ENCODE results near the gene ADAMTS12.
"Not testable (repeated sequence)": the region's sequence is repeated elsewhere in the genome, so short reads cannot be mapped to it uniquely, and the experiment has no call there.

The ADAMTS12 gene

GRCh38 chr5:33891446-33891787, 373 bp downstream of the ADAMTS12 start:
- in situ Hi-C loops (cut with HindIII; ENCODE audit: low pct_unique_long_range_greater_than_20kb, low sequenced_read_pairs), result no loop called here
- no peak for TF ChIP-seq JUND (IDR thresholded peaks at IDR 0.05; ENCODE audit: low read depth)
- no peak for DNase-seq (ENCODE audit: low read depth in 1 of 2, low spot score in 1 of 2)

DNA sequence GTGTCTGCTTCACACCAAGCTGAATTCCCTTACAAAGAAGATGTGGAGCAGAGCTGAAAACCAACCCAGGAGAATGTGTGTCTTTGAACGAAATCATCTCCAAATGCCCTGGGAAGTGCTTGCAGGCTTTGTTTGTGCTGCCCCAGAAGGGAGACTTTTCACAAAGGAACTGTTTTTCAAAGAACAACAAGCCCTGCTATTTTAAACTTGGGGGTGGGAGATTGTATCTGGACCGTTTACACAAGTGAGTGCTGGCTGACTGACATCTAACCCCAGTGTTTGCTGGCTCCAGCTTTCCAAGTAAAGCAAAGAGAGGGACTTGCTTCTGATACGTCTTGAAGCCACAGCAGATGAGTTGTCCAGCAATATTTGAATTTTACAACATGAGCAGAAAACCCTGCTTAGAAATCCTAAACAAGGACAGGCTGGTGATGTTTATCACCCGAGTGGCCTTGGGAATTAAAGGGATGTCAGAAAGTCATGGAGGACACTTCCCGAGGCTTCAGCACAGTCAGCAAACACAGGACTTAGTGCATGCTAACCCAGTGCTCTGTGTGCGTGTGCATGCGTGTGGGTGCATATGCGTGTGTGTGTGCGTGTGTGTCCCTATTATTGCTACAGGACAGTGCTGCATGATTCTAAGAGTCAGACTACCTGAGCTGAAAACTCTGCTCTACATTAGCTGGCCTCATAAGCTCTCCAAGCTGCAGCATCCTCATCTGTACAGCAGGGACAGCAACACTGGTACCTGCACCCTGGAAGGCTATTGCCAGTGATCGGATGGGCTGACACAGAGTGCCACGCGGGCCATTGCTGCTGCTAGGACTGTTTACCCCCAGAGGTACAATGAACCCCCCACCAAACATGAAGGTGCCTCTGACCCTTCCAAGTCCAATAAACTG, 1.4 kb downstream of the ADAMTS12 start:
- TF ChIP-seq JUND (IDR thresholded peaks at IDR 0.05; ENCODE audit: low read depth), result no peak
- in situ Hi-C loops (cut with HindIII; ENCODE audit: low pct_unique_long_range_greater_than_20kb, low sequenced_read_pairs), result no loop called here
- peak; percentile 26 to 62 for DNase-seq (ENCODE audit: low read depth in 1 of 2, low spot score in 1 of 2)

GRCh38 chr5:33888587-33888986, 3.2 kb downstream of the ADAMTS12 start:
- TF ChIP-seq JUND (IDR thresholded peaks at IDR 0.05; ENCODE audit: low read depth), result no peak
- DNase-seq (ENCODE audit: low read depth in 1 of 2, low spot score in 1 of 2), result no peak
- in situ Hi-C loops (cut with HindIII; ENCODE audit: low pct_unique_long_range_greater_than_20kb, low sequenced_read_pairs), result no loop called here

DNA sequence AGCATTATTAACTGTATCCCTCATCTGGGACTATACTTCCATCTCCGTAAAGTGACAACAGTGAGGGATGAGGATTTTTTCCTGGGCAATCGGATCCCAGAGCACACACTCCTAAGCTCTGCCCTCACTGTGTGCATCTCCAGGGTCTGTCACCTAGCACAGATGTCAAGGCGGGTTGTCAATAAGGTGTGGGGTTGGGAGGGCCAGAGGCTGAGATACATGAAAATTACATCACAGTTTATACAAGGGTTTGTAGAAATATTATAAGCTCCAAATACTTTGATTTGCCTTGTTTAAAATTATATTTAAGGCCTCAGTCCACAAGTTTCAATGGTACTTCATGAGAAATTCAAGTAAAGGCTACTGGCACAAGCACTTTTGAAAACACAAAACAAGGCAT, 4.5 kb downstream of the ADAMTS12 start:
- no peak for DNase-seq (ENCODE audit: low read depth in 1 of 2, low spot score in 1 of 2)
- no peak for TF ChIP-seq JUND (IDR thresholded peaks at IDR 0.05; ENCODE audit: low read depth)
- in situ Hi-C loops (cut with HindIII; ENCODE audit: low pct_unique_long_range_greater_than_20kb, low sequenced_read_pairs), result no loop called here

DNA sequence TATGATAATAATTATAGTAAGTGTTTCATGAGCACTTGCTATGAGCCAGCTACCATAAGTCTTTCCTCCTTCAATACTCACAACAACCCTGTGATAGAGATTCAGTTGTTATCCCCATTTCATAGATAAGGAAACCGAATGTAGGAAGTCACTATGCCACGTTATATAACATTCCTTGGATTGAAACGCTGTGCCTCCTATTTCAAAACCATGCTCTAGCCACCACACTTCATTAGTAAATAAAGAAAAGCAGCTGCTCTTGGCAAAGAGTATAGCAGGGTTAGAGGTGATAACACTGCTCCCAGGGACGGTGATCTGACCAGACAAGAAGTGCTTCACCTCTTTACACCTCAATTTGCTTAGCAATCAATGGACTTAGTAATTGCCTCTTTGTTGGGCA, 5.5 kb downstream of the ADAMTS12 start:
- in situ Hi-C loops (cut with HindIII; ENCODE audit: low pct_unique_long_range_greater_than_20kb, low sequenced_read_pairs), result no loop called here
- no peak for TF ChIP-seq JUND (IDR thresholded peaks at IDR 0.05; ENCODE audit: low read depth)
- DNase-seq (ENCODE audit: low read depth in 1 of 2, low spot score in 1 of 2), result no peak

- no peak for TF ChIP-seq JUND (IDR thresholded peaks at IDR 0.05; ENCODE audit: low read depth)
- DNase-seq (ENCODE audit: low read depth in 1 of 2, low spot score in 1 of 2), result no peak
- in situ Hi-C loops (cut with HindIII; ENCODE audit: low pct_unique_long_range_greater_than_20kb, low sequenced_read_pairs), result no loop called here
Observed at GRCh38 chr5:33885679-33886078, 6.1 kb downstream of the ADAMTS12 start.

GRCh38 chr5:33883482-33883881, 8.3 kb downstream of the ADAMTS12 start:
- no peak for TF ChIP-seq JUND (IDR thresholded peaks at IDR 0.05; ENCODE audit: low read depth)
- in situ Hi-C loops (cut with HindIII; ENCODE audit: low pct_unique_long_range_greater_than_20kb, low sequenced_read_pairs), result no loop called here
- no peak for DNase-seq (ENCODE audit: low read depth in 1 of 2, low spot score in 1 of 2)

- in situ Hi-C loops (cut with HindIII; ENCODE audit: low pct_unique_long_range_greater_than_20kb, low sequenced_read_pairs), result no loop called here
- no peak for DNase-seq (ENCODE audit: low read depth in 1 of 2, low spot score in 1 of 2)
- no peak for TF ChIP-seq JUND (IDR thresholded peaks at IDR 0.05; ENCODE audit: low read depth)
Observed at GRCh38 chr5:33880319-33880718, 11.5 kb downstream of the ADAMTS12 start.

DNA sequence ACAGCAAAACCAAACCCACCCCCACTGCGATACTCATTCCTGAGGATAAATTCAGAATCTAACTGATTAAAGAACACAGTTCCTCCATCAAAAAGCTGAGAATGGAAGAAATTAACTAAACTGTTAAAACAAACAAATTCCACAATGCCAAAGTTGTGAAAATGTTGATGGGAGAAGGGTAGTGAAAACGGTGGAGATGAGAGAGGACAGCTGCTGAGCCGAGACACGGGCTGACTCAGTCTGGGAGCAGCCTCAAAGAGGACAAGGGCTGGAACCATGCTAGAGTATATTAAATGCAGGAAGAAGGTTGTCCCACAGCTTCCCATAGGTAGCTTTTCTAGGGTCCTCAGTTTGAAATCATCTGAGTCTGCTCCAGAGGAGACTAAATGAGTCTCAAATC, 14.3 kb downstream of the ADAMTS12 start:
- in situ Hi-C loops (cut with HindIII; ENCODE audit: low pct_unique_long_range_greater_than_20kb, low sequenced_read_pairs), result no loop called here
- no peak for TF ChIP-seq JUND (IDR thresholded peaks at IDR 0.05; ENCODE audit: low read depth)
- no peak for DNase-seq (ENCODE audit: low read depth in 1 of 2, low spot score in 1 of 2)

DNA sequence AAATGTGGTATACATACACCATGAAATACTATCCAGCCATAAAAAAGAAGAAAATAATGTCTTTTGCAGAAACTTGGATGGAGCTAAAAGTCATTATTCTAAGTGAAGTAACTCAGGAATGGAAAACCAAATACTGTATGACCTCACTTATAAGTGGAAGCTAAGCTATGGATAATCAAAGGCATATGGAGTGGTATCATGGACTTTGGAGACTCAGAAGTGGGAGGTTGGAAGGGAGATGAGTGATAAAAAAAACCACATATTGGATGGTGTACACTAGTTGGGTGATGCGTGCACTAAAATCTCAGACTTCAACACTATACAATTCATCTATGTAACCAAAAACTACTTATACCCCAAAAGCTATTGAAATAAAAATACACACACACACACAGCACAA, 24.5 kb downstream of the ADAMTS12 start:
- no peak for DNase-seq (ENCODE audit: low read depth in 1 of 2, low spot score in 1 of 2)
- no peak for TF ChIP-seq JUND (IDR thresholded peaks at IDR 0.05; ENCODE audit: low read depth)
- in situ Hi-C loops (cut with HindIII; ENCODE audit: low pct_unique_long_range_greater_than_20kb, low sequenced_read_pairs), result no loop called here

- DNase-seq (ENCODE audit: low read depth in 1 of 2, low spot score in 1 of 2); in situ Hi-C loops (cut with HindIII; ENCODE audit: low pct_unique_long_range_greater_than_20kb, low sequenced_read_pairs): not testable (repeated sequence)
Observed at GRCh38 chr5:33859177-33859576, 32.6 kb downstream of the ADAMTS12 start.

DNA sequence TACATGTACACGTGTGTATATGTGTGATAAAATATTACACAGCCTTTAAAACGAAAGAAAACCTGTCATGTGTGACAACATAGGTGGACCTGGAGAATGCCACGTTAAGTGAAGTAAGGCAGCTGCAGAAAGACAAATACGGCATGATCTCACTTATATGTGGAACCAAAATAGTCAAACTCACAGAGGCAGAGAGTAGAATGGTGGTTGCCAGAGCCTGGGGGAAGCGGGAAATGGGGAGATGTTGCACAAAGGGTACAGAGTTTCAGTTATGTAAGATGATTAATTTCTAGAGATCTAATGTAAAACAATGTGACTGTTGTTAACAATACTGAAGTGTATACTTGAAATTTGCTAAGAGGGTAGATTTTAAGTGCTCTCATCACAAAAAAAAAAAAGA, 34.8 kb downstream of the ADAMTS12 start:
- in situ Hi-C loops (cut with HindIII; ENCODE audit: low pct_unique_long_range_greater_than_20kb, low sequenced_read_pairs), result no loop called here
- no peak for TF ChIP-seq JUND (IDR thresholded peaks at IDR 0.05; ENCODE audit: low read depth)
- no peak for DNase-seq (ENCODE audit: low read depth in 1 of 2, low spot score in 1 of 2)

DNA sequence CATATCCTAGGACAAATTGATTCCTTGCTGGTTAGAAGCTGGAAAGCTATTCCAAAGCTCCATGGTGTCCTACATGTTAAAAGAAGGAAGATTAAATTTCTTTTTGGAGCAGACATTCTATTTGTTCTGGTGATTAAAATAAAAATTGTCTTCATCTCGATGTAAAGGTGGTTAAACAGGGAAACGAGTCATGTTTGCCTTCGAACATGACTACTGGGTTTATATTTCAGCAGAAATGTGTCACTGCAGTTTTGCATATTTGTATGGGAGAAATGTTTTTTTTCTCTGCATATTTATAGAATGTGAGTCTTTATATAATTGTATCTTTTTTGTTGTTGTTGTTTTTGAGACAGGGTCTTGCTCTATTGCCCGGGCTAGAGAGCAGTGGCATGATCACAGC, 36.4 kb downstream of the ADAMTS12 start:
- TF ChIP-seq JUND (IDR thresholded peaks at IDR 0.05; ENCODE audit: low read depth), result no peak

GRCh38 chr5:33854733-33855151, 37.0 kb downstream of the ADAMTS12 start:
- no peak for TF ChIP-seq JUND (IDR thresholded peaks at IDR 0.05; ENCODE audit: low read depth)
- DNase-seq (ENCODE audit: low read depth in 1 of 2, low spot score in 1 of 2), result no peak
- in situ Hi-C loops (cut with HindIII; ENCODE audit: low pct_unique_long_range_greater_than_20kb, low sequenced_read_pairs), result no loop called here

More for the DNA sequence above, 36.4 kb downstream of the ADAMTS12 start:
- in situ Hi-C loops (cut with HindIII; ENCODE audit: low pct_unique_long_range_greater_than_20kb, low sequenced_read_pairs), result no loop called here
- no peak for DNase-seq (ENCODE audit: low read depth in 1 of 2, low spot score in 1 of 2)

All from T47D (cell line).